Right hindlimb (tissue), 1 donor: Measurements from ENCODE around the gene PPT2.
"Not testable (repeated sequence)": the region's sequence is repeated elsewhere in the genome, so short reads cannot be mapped to it uniquely, and the experiment has no call there.

Experiments
- DNase-seq: peaks from one replicate; pipeline ENCODE4 v3.0.0-alpha.2; 2018

Gene PPT2

DNA sequence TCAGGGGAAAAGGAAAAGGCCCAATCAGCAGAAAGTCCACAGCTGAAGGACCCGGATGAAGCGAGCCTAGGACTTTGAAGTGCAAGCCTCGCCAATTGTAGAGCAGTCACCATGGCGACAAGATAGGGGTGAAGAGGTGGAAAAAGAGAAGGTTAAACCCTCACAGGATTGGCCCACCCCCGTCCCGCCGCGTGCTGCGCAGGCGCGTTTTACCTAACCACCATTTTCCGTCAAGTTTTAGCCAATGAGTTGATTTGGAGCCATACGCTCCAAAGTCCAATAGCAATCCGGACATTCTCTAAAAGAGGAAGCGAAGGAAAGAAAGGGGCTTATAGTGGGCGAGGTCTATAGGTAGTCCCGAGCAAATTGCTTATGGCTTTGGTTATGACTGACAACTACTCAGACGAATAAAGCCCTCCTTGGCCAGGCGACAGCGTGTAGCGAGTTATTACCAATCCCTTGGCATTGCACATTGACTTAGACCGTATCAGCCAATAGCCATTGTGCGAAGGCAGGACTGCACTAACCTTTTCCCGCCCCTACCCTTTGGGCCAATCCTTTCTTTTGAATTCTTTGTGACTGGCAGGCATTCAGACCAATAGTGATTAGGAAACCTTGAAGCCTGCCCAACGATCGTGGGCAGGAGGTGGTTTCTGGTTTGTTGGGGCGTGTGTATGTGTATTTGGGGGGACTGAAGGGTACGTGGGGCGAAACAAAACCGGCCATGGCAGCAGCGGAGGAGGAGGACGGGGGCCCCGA, 24.0 kb downstream of the PPT2 start, which contains the start of gene RNF5:
Gene RNF5, plus strand, starts transcription at position 618 of the 759 bp plus-strand sequence. Its CDS starts 107 bp downstream, at position 725.
- DNase-seq = peak; percentile 99

- DNase-seq = no peak
These were observed 24.9 kb downstream of the PPT2 start for GRCh38 chr6:32178547-32179440.

GRCh38 chr6:32179766-32180405, 25.9 kb downstream of the PPT2 start:
- no peak for DNase-seq

DNA sequence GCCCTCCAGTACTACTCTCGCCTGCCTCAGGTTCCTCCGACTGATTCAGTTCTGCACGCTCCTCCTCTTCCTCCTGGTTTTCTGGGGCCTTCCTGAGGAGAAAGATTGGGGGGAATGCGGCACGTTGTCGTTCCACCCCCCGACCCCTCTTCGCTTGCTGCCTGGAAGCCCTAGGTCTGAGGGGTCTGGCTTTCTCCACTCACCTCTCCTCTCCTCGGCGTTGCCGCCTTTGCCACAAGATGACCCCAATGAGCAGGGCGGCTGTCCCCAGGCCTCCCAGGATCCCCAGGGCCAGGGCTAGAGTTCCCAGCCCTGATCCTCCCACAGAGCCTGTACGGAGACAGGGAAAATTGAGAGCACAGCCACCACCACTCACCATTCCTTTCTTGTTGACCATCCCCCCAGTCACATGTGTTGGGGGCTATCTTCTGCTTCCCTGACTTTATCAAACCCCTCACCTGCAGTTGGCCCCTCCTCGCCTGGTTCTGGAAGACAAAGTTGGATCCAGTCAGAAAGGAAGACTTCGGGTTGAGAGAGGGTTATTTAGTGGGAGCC, 27.3 kb downstream of the PPT2 start:
- no peak for DNase-seq

DNA sequence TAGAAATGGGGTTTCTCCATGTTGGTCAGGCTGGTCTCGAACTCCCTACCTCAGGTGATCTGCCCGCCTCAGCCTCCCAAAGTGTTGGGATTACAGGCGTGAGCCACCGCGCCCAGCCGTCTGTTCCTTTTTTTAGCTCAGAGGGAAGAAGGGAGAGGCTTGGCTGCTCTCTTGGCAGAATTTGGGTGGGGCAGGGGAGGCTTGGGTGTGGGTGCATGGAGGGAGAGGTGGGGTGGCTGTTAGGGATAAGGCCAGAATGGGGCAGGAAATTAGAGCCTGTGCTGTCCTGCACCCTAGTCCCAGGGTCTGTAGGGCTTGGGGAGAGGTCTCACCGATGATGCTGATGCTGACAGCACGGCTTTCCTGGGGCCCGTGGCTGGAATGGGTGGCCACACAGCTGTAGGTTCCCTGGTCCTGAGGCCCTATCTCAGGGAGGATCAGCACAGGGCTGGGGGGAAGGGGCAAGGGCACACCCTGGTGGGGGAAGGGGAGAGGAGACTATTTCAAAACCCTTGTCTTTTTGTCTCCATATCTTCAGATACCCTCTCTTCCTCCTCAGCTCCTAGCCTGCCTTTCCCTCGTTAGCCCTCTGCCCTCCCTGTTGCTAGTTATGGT, 28.1 kb downstream of the PPT2 start:
- DNase-seq = no peak

DNA sequence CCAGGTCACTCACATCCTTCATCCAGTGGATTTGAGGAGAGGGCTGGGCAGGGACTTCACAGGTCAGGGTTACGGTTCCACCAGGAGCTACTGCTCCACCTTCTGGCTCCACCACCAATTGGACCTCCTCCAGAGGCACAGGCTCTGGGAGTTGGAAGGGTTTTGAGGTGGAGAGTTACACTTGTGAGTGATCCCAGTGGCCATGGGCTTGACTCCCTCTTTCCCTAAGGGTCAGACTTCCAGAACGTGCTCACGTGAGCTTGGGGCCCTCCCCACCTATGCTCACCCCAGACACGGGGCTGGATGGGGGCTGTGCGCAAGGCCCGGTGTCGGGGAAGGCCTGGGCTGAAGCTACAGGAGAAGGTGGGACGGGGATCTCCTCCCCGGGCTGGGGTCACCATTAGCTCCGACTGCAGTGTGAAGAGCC, 28.6 kb downstream of the PPT2 start:
- DNase-seq = no peak

- DNase-seq = no peak
These were observed 29.1 kb downstream of the PPT2 start for GRCh38 chr6:32183030-32183429.

DNA sequence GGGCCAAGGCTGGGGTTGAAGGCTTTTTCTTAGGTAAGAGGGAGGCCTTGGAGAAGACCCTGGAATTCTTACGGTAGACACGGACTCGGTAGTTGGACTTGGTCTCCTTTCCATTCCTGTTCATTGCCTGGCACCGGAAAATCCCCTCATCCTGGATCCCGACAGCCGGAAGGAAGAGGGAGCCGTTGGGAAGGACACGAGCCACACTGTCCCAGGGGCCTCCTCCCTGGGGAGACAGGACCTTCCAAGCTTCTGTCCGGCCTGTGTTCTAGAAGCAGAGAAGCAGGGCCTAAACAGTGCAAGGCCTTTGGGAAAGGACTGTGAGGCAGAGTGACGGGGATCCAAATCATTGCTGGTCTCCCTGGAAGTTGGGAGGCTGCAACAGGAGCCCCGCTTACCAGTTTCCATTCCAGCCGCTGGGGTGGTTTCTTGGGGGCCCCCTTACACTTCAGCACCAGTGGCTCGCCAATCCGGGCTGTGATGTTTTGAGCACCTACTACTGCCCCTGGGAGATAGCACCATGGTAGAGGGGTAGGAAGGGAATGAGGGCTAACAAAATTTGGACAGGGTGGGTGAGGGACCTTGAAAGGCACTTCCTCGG, 29.6 kb downstream of the PPT2 start:
- DNase-seq = no peak

DNA sequence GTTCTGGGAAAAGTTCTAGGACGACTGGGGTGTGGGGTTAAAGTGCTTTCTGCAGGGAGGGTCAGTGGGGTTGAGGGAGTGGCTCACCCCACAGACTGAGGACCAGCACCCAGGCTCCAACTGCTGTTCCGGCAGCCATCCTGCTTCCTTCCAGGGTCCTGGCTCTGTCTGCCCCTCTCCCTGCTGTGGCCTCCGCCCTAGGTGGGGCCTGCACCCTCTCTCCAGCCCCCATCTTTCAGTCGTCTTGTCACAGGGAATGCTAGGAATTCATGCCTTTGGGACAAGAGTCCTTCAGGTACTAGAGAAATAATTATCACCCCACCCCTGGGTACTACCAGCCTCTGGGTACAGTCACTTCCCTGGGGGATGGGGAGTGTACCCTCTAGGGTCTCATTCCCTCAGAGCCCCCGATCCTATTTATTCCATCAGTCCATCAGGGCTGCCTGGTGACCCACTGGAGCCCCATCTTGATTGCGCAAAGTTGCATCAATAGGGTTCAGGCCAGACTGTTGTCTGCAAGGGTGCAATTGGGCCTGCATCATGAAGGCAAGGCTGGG, 30.2 kb downstream of the PPT2 start, which contains the start of gene AGER:
Gene AGER, minus strand, starts transcription at position 170 of the 557 bp plus-strand sequence. Its CDS starts 31 bp downstream, at position 139.
- no peak for DNase-seq

- peak; percentile 79 for DNase-seq
These were observed 31.8 kb downstream of the PPT2 start for GRCh38 chr6:32185681-32186131.

- not testable (repeated sequence) for DNase-seq
These were observed 32.4 kb downstream of the PPT2 start for GRCh38 chr6:32186151-32186840.

DNA sequence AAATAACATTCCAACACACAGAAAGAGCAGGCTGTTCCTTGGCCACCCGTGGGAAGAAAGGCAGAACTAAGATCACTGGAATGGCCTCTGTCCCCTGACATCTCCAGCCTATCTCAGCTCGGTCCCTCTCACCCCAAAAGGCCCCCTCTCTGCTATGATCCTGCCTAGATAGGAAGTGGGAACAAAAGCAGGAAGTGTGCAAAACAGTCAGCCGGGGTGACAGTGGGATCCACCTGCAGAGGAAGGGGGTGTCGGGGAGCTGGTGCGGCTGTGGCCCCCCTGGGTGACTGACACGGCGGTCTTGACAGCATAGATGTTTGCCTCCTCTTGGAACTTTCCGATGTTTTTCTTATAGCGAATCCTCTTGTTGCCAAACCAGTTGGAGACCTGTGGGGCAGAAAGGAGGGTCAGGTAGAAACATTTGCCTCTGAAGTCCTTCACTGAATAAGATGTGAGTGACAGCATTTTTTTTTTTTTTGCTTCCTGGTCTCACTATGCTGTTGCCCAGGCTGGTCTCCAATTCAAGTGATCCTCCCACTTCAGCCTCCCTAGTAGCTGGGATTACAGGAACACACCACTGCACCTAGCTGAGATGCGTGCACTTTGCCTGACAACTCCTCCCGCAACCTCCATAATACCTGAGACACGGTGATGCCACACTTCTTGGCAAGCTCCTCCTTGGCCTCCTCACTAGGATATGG, 33.2 kb downstream of the PPT2 start:
- no peak for DNase-seq

DNA sequence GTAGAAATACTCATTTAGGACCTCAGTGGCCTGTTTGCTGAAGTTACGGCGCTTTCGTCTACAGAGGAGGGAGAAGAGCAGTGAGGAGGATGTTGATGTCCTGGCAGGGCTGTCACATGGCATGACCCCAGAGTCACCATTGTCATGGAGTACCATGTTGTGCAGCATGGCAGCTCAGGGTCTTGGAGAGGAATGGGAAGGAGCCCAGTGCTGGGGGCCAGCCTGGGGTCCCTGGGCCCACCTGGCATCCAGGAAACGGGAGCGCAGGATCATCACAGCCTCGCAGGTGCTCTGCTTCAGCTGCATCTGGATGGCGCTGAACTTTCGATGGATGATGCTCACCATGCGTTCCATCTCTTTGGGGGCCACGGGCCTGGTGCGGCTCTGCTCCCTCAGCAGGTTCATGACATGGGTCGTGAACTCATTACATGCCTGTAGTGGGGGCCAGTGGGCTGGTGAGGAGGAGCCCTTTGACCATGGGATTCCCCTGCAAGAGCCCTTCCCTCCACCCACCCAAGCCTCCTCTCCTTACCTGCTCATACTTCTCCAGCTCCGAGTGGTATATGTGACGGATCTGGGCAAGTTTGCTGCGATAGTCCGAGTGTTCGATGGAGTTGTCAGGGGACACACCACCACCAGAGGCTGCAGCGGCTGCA, 33.9 kb downstream of the PPT2 start:
- DNase-seq = not testable (repeated sequence)

DNA sequence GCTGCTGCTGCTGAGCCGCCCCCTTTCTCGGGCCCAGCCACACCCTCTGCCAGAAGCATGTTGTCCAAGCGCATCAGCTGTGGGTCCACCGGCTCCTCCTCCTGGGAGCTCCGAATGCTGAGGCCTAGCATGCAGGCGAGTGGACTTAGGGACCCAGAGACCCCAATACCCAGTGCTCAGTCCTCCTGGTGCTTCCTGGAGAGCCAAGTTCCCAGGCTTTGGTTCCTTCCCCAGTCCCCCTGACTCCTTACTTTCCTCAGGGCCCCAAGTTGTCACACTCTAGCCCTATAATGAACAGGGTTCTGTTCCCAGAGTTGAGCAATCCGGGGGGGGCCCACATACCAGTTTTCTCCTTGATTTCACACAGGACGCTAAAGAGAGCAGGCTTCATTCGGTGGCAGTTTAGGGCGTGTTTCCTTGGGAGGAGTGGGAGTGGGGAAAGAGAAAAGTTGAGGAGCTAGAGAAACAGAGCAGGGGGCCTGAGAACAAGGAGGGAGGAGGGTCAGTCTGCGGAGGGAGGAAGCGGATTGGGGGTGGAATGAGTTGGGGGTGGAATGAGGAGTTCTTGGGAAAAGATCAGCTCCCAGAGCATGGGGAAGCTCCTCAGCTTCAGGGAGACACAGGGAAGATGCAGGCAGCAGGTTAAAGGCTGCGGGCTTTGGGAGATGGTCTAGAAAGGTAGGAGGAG, 34.6 kb downstream of the PPT2 start:
- DNase-seq = peak; percentile 61

GRCh38 chr6:32189069-32189741, 35.3 kb downstream of the PPT2 start:
- peak; percentile 60 for DNase-seq

GRCh38 chr6:32189742-32190053, 35.8 kb downstream of the PPT2 start:
- DNase-seq = peak; percentile 67

- DNase-seq = peak; percentile 97
These were observed 36.3 kb downstream of the PPT2 start, which contains the start of gene PBX2 for GRCh38 chr6:32190054-32190851. Gene PBX2 (minus strand): TSS chr6:32190202. CDS start chr6:32189915, 287 bp downstream.
